OCI-LY1 (cell line): Measurements from ENCODE around the gene GRID2IP.

ENCODE experiments used
- H2AFZ ChIP-seq: fragments of 200-600 bp; sonication (generic), shearing (Covaris generic); 2 replicates; pipeline ENCODE4 v1.6.0; 2014; ENCODE audit warnings: antibody characterized with exemption, mild to moderate bottlenecking, low read length
- H3F3A ChIP-seq: fragments of 200-600 bp; sonication (generic), shearing (Covaris generic); 2 replicates; pipeline ENCODE4 v1.6.0; 2014; ENCODE audit warnings: mild to moderate bottlenecking, antibody characterized with exemption, low read length, moderate library complexity; ENCODE audit not compliant: insufficient read depth
- H3K27ac ChIP-seq: fragments of 200-600 bp; sonication (generic); 2 replicates; pipeline ENCODE4 v1.5.1; 2014; ENCODE audit warnings: low read length, mixed run types, mild to moderate bottlenecking, low read depth; ENCODE audit not compliant: poor library complexity, severe bottlenecking
- H3K27me3 ChIP-seq: fragments of 200-600 bp; sonication (generic); 2 replicates; pipeline ENCODE4 v1.6.0; 2014; ENCODE audit warnings: antibody characterized with exemption, mild to moderate bottlenecking, low read length, moderate library complexity; ENCODE audit not compliant: insufficient read depth
- H3K36me3 ChIP-seq: fragments of 200-600 bp; sonication (generic); 2 replicates; pipeline ENCODE4 v1.6.1; 2014; ENCODE audit warnings: mild to moderate bottlenecking, antibody characterized with exemption, low read length, moderate library complexity, mixed read lengths; ENCODE audit not compliant: insufficient read depth
- H3K4me1 ChIP-seq: fragments of 200-600 bp; sonication (generic); 2 replicates; pipeline ENCODE4 v1.5.1; 2014; ENCODE audit warnings: mild to moderate bottlenecking, low read length, moderate library complexity; ENCODE audit not compliant: insufficient read depth, severe bottlenecking
- H3K4me2 ChIP-seq: fragments of 200-600 bp; sonication (generic), shearing (Covaris generic); 2 replicates; pipeline ENCODE4 v1.6.1; 2014; ENCODE audit warnings: low read length
- H3K4me3 ChIP-seq: fragments of 200-600 bp; sonication (generic); 2 replicates; pipeline ENCODE4 v1.5.1; 2014; ENCODE audit warnings: low read length, low read depth, mild to moderate bottlenecking, mixed read lengths; ENCODE audit not compliant: poor library complexity, severe bottlenecking
- H3K79me2 ChIP-seq: fragments of 200-600 bp; shearing (Covaris generic); 2 replicates; pipeline ENCODE4 v1.6.1; 2016; ENCODE audit warnings: mixed run types, low read length, mixed read lengths; ENCODE audit not compliant: insufficient read depth
- H3K9ac ChIP-seq: fragments of 200-600 bp; sonication (generic), shearing (Covaris generic); 2 replicates; pipeline ENCODE4 v1.6.1; 2014; ENCODE audit warnings: mild to moderate bottlenecking, low read length, mixed read lengths
- H3K9me2 ChIP-seq: fragments of 200-600 bp; sonication (generic), shearing (Covaris generic); 2 replicates; pipeline ENCODE4 v1.6.1; 2014; ENCODE audit warnings: low read depth, mild to moderate bottlenecking, low read length, mixed read lengths
- H3K9me3 ChIP-seq: fragments of 200-600 bp; shearing (Covaris generic); 2 replicates; pipeline ENCODE4 v1.6.1; 2014; ENCODE audit warnings: low read length, mixed read lengths
- H4K20me1 ChIP-seq: fragments of 200-600 bp; sonication (generic), shearing (Covaris generic); 2 replicates; pipeline ENCODE4 v1.6.0; 2016; ENCODE audit warnings: mild to moderate bottlenecking, low read length; ENCODE audit not compliant: insufficient read depth
- EZH2 ChIP-seq: fragments of 200-600 bp; sonication (generic), shearing (Covaris generic); IDR thresholded peaks from 2 replicates; pipeline ENCODE4 v1.8.0; 2017; ENCODE audit warnings: borderline replicate concordance, mixed run types, mild to moderate bottlenecking, antibody characterized with exemption, low read length, moderate library complexity, mixed read lengths
- TF ChIP-seq, protein P1 (sequence below): fragments of 200-600 bp; sonication (generic), shearing (Covaris generic); IDR thresholded peaks from 2 replicates; pipeline ENCODE4 v1.5.1; 2017; ENCODE audit warnings: mild to moderate bottlenecking, antibody characterized with exemption, low read length, moderate library complexity, mixed read lengths

Gene GRID2IP

DNA sequence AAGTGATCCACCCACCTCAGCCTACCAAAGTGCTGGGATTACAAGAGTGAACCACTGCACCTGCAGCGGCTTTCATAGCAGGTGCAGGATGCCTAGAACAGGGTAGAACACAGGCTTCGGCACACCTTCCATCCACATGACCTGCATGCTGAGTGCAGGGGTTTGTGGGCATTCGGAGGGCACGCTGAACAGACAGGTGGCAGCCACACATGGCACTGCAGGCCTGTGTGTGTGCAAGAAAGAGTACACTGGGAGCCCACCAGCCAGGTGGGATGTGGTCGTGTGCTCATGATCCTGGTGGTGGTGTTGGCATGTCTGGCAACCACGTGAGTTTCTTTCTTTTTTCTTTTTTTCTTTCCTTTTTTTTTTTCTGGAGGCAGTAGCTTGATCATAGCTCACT is 38.4 kb downstream of the GRID2IP start:
- H3K36me3 ChIP-seq: no peaks in the 10 kb centered on the region
- H3K9ac ChIP-seq: no peak overlapping the region
- H2AFZ ChIP-seq: no peak overlapping the region
- no peak overlapping the region for H3K4me3 ChIP-seq
- TF ChIP-seq, protein P1, sequence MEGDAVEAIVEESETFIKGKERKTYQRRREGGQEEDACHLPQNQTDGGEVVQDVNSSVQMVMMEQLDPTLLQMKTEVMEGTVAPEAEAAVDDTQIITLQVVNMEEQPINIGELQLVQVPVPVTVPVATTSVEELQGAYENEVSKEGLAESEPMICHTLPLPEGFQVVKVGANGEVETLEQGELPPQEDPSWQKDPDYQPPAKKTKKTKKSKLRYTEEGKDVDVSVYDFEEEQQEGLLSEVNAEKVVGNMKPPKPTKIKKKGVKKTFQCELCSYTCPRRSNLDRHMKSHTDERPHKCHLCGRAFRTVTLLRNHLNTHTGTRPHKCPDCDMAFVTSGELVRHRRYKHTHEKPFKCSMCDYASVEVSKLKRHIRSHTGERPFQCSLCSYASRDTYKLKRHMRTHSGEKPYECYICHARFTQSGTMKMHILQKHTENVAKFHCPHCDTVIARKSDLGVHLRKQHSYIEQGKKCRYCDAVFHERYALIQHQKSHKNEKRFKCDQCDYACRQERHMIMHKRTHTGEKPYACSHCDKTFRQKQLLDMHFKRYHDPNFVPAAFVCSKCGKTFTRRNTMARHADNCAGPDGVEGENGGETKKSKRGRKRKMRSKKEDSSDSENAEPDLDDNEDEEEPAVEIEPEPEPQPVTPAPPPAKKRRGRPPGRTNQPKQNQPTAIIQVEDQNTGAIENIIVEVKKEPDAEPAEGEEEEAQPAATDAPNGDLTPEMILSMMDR: no peak
- no peak for TF ChIP-seq EZH2
- no peaks in the 10 kb centered on the region for H3K79me2 ChIP-seq
- H4K20me1 ChIP-seq: no peaks in the 10 kb centered on the region
- H3K27ac ChIP-seq: no peak overlapping the region
- peaks cover 5% of the 10 kb centered on the region for H3K4me1 ChIP-seq
- H3K9me3 ChIP-seq: no peaks in the 10 kb centered on the region
- H3K27me3 ChIP-seq: no peaks in the 10 kb centered on the region
- no peak overlapping the region for H3K4me2 ChIP-seq
- no peaks in the 10 kb centered on the region for H3K9me2 ChIP-seq
- H3F3A ChIP-seq: no peaks in the 10 kb centered on the region

GRCh38 chr7:6510476-6511133 is 40.7 kb downstream of the GRID2IP start:
- no peaks in the 10 kb centered on the region for H3K79me2 ChIP-seq
- no peaks in the 10 kb centered on the region for H4K20me1 ChIP-seq
- H3K9me2 ChIP-seq: no peaks in the 10 kb centered on the region
- H3K27me3 ChIP-seq: 0 out of 2 replicates have a peak, but pooled peaks cover 4% of the 10 kb centered on the region
- H3F3A ChIP-seq: no peaks in the 10 kb centered on the region
- H3K4me2 ChIP-seq: no peak overlapping the region
- no peak overlapping the region for H3K9ac ChIP-seq
- no peaks in the 10 kb centered on the region for H3K4me1 ChIP-seq
- no peaks in the 10 kb centered on the region for H3K9me3 ChIP-seq
- no peak overlapping the region for H3K27ac ChIP-seq
- H3K4me3 ChIP-seq: no peak overlapping the region
- no peak overlapping the region for H2AFZ ChIP-seq
- TF ChIP-seq EZH2: no peak
- TF ChIP-seq, protein P1: no peak
- no peaks in the 10 kb centered on the region for H3K36me3 ChIP-seq

DNA sequence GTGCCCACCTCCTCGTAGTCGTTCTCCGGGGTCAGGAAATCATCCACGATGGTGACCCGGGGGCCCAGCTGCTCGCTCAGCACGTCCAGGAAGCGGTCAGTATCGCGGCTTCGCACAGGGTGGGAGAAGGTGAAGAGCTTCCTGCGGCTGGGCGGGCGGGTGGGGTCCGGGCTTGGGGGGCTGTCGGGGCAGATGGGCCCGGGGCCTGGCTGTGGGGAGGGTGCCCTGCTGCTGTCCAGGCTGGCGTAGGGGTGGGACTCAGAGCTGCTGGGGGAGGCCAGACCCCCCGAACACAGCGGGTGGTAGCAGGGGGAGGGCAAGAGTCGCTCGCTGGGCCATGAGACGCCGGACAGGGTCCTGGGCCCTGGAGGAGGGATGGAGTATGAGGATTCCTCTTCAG is 42.3 kb downstream of the GRID2IP start:
- no peaks in the 10 kb centered on the region for H3K79me2 ChIP-seq
- H3F3A ChIP-seq: no peaks in the 10 kb centered on the region
- no peak overlapping the region for H3K9ac ChIP-seq
- peaks cover 8% of the 10 kb centered on the region for H3K4me1 ChIP-seq
- H3K4me2 ChIP-seq: no peak overlapping the region
- no peaks in the 10 kb centered on the region for H3K36me3 ChIP-seq
- no peaks in the 10 kb centered on the region for H4K20me1 ChIP-seq
- H3K4me3 ChIP-seq: no peak overlapping the region
- 0 out of 2 replicates have a peak, but pooled peaks cover 4% of the 10 kb centered on the region for H3K27me3 ChIP-seq
- no peaks in the 10 kb centered on the region for H3K9me2 ChIP-seq
- H2AFZ ChIP-seq: no peak overlapping the region
- H3K27ac ChIP-seq: no peak overlapping the region
- no peak for TF ChIP-seq EZH2
- TF ChIP-seq, protein P1: no peak
- H3K9me3 ChIP-seq: no peaks in the 10 kb centered on the region
